ENCODE measurements around the gene ENOX2. TPM values are rescaled to one million over a fixed set of nuclear protein-coding genes. Genes with fewer than 3 reads are reported as not detected.

Gene ENOX2
- total and polyA plus RNA-seq, 2 donors (not counting 1 experiment from before 2014, with no cell fraction given), result 5.1 to 18.8 TPM

- Histone ChIP-seq H3K4me2 (replicated peaks; ENCODE audit: low read depth, low read length, poor library complexity, severe bottlenecking) (no peak overlapping the region), H3K4me3 (ENCODE audit: control extremely low read depth in 1 of 5, extremely low read depth in 1 of 5, insufficient read depth in 1 of 5, low read depth in 2 of 5, low read length in 4 of 5) (no peak overlapping the region), H3K4me1 (ENCODE audit: control insufficient read depth in 2 of 2, insufficient read depth in 2 of 2, low read length in 2 of 2) (no peaks in the 10 kb centered on the region), H3K9me3 (ENCODE audit: control extremely low read depth in 1 of 3, control insufficient read depth in 2 of 3, insufficient read depth in 1 of 3, low read length in 2 of 3) (no peaks in the 10 kb centered on the region), H2AFZ (ENCODE audit: insufficient read depth, low read depth, low read length, poor library complexity, severe bottlenecking) (no peak overlapping the region), H3K9ac (ENCODE audit: low read length) (no peak overlapping the region), H3K27ac (ENCODE audit: low read length in 2 of 2) (no peak overlapping the region), H3K27me3 (replicated peaks in 1 of 4; ENCODE audit: control extremely low read depth in 1 of 4, control insufficient read depth in 3 of 4, insufficient read depth in 4 of 4, low read length in 3 of 4) (no peaks in the 10 kb centered on the region), H3K36me3 (replicated peaks in 1 of 2; ENCODE audit: control extremely low read depth in 1 of 2, control insufficient read depth in 1 of 2, extremely low read depth in 1 of 2, insufficient read depth in 2 of 2, low read length in 1 of 2) (no peaks in the 10 kb centered on the region), H3K79me2 (ENCODE audit: control insufficient read depth, insufficient read depth, low read length) (no peaks in the 10 kb centered on the region), H4K20me1 (ENCODE audit: control insufficient read depth, insufficient read depth, low read length, poor library complexity, severe bottlenecking) (no peaks in the 10 kb centered on the region)
- DNase-seq (no peak), ATAC-seq (ENCODE audit: low read depth) (no peak)
- H3K4me3 Mint-ChIP-seq, result no peak overlapping the region
- CTCF ChIA-PET, result no interaction called here
- 100% methylated on average over 1 of the region's 5 CpGs for WGBS (ENCODE audit: insufficient coverage)
- intact Hi-C loops (cut with micrococcal nuclease), result no loop called here
- H3K9me3 Mint-ChIP-seq (ENCODE audit: insufficient read depth), result no peaks in the 10 kb centered on the region
- no peak for TF ChIP-seq EZH2 (IDR thresholded peaks at IDR 0.05; ENCODE audit: borderline replicate concordance, insufficient read depth, low read depth, low read length, poor library complexity, severe bottlenecking)
- no peak for TF ChIP-seq CTCF (IDR thresholded peaks at IDR 0.05)
- no peak overlapping the region for H3K27ac Mint-ChIP-seq
- POLR2A ChIA-PET, result no interaction called here
- no peaks in the 10 kb centered on the region for H3K27me3 Mint-ChIP-seq
- no peaks in the 10 kb centered on the region for H3K4me1 Mint-ChIP-seq
Observed at GRCh38 chrX:130885996-130886395, 17.0 kb downstream of the ENOX2 start.

- Histone ChIP-seq H3K27ac (ENCODE audit: low read length in 2 of 2) (no peak overlapping the region), H3K79me2 (ENCODE audit: control insufficient read depth, insufficient read depth, low read length) (no peaks in the 10 kb centered on the region), H3K27me3 (replicated peaks in 1 of 4; ENCODE audit: control extremely low read depth in 1 of 4, control insufficient read depth in 3 of 4, insufficient read depth in 4 of 4, low read length in 3 of 4) (no peaks in the 10 kb centered on the region), H2AFZ (ENCODE audit: insufficient read depth, low read depth, low read length, poor library complexity, severe bottlenecking) (no peak overlapping the region), H3K4me1 (ENCODE audit: control insufficient read depth in 2 of 2, insufficient read depth in 2 of 2, low read length in 2 of 2) (no peaks in the 10 kb centered on the region), H3K9me3 (ENCODE audit: control extremely low read depth in 1 of 3, control insufficient read depth in 2 of 3, insufficient read depth in 1 of 3, low read length in 2 of 3) (no peaks in the 10 kb centered on the region), H3K9ac (ENCODE audit: low read length) (no peak overlapping the region), H3K4me2 (replicated peaks; ENCODE audit: low read depth, low read length, poor library complexity, severe bottlenecking) (no peak overlapping the region), H4K20me1 (ENCODE audit: control insufficient read depth, insufficient read depth, low read length, poor library complexity, severe bottlenecking) (no peaks in the 10 kb centered on the region), H3K36me3 (replicated peaks in 1 of 2; ENCODE audit: control extremely low read depth in 1 of 2, control insufficient read depth in 1 of 2, extremely low read depth in 1 of 2, insufficient read depth in 2 of 2, low read length in 1 of 2) (no peaks in the 10 kb centered on the region), H3K4me3 (ENCODE audit: control extremely low read depth in 1 of 5, extremely low read depth in 1 of 5, insufficient read depth in 1 of 5, low read depth in 2 of 5, low read length in 4 of 5) (no peak overlapping the region)
- intact Hi-C loops (cut with micrococcal nuclease), result no loop called here
- TF ChIP-seq EZH2 (IDR thresholded peaks at IDR 0.05; ENCODE audit: borderline replicate concordance, insufficient read depth, low read depth, low read length, poor library complexity, severe bottlenecking), result no peak
- no peak for TF ChIP-seq CTCF (IDR thresholded peaks at IDR 0.05)
- H3K27me3 Mint-ChIP-seq, result no peaks in the 10 kb centered on the region
- CTCF ChIA-PET, result no interaction called here
- POLR2A ChIA-PET, result no interaction called here
- no peaks in the 10 kb centered on the region for H3K4me1 Mint-ChIP-seq
- no peak for ATAC-seq (ENCODE audit: low read depth)
- no peaks in the 10 kb centered on the region for H3K9me3 Mint-ChIP-seq (ENCODE audit: insufficient read depth)
- no CpG with 5 or more reads among the region's 2 CpGs for WGBS (ENCODE audit: insufficient coverage)
- DNase-seq, result no peak
- no peak overlapping the region for H3K27ac Mint-ChIP-seq
- no peak overlapping the region for H3K4me3 Mint-ChIP-seq
Observed at GRCh38 chrX:130885508-130885907, 17.5 kb downstream of the ENOX2 start.
